ENCODE data around the gene POLR1D.

DNA sequence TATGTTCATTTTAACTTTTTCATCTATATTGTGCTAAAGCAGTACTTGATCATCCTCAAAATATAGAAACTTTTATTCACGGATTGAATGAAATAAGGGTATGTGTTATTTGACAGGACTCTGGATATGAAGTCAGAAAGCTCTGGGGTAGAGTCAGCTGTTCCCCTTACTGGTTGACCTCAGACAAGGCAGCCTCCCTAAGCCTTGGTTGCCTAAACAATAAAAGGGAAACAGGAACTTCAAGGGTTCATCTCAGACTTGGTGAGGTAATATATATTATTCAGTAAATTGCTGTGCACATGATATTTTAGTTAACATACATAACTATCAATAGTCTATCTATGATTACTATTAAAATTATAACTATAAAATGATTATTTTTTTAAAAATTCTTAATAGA, 13.6 kb downstream of the POLR1D start:
- TF ChIP-seq, protein P1, sequence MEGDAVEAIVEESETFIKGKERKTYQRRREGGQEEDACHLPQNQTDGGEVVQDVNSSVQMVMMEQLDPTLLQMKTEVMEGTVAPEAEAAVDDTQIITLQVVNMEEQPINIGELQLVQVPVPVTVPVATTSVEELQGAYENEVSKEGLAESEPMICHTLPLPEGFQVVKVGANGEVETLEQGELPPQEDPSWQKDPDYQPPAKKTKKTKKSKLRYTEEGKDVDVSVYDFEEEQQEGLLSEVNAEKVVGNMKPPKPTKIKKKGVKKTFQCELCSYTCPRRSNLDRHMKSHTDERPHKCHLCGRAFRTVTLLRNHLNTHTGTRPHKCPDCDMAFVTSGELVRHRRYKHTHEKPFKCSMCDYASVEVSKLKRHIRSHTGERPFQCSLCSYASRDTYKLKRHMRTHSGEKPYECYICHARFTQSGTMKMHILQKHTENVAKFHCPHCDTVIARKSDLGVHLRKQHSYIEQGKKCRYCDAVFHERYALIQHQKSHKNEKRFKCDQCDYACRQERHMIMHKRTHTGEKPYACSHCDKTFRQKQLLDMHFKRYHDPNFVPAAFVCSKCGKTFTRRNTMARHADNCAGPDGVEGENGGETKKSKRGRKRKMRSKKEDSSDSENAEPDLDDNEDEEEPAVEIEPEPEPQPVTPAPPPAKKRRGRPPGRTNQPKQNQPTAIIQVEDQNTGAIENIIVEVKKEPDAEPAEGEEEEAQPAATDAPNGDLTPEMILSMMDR (IDR thresholded peaks at IDR 0.05; ENCODE audit: low read length), result no peak
- no peak for TF ChIP-seq EZH2 (IDR thresholded peaks at IDR 0.05; ENCODE audit: borderline replicate concordance, low read length)
